ENCODE measurements around the gene SS18L1.

SS18L1 gene

DNA sequence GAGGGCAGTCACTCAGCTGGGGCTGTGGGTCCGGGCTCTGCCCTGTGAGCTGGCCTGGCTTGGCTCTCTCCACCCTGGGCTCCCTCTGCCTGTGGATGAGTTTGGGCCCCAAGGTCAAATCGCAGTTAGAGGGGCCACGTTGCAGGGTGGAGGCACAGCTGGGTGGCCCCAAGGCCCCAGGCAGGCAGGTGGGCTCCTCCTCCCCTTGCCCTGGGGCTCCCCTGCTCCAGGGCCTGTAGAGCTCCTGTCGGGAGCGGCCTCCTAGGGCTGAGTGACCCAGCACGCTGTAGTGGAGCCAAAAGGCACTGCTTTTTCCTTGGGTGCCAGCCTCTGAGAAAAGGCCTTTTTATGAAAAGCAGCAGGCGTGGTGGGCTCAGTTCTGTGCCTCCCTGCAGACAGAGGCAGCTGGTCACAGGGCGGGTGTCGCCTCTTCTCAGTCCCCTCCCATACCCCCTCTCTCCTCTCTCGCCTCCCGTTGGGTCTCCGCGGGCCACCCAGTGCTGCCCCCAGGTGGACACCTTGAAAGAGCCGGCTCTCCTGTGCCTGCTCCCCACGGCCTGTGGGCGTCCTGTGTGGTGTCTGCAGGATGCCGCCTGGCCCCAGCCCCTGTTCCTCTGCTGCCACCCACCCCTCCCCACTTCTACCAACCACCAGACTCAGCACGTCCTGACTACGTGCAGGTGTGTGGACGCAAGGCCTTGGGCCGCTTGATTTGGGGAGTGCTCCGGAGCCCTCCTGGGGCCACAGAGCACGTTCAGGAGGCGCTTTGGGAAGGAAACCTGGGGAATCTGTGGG is 13.2 kb downstream of the SS18L1 start:
- DNase-seq (ENCODE audit: low read depth) = peak; percentile 75

DNA sequence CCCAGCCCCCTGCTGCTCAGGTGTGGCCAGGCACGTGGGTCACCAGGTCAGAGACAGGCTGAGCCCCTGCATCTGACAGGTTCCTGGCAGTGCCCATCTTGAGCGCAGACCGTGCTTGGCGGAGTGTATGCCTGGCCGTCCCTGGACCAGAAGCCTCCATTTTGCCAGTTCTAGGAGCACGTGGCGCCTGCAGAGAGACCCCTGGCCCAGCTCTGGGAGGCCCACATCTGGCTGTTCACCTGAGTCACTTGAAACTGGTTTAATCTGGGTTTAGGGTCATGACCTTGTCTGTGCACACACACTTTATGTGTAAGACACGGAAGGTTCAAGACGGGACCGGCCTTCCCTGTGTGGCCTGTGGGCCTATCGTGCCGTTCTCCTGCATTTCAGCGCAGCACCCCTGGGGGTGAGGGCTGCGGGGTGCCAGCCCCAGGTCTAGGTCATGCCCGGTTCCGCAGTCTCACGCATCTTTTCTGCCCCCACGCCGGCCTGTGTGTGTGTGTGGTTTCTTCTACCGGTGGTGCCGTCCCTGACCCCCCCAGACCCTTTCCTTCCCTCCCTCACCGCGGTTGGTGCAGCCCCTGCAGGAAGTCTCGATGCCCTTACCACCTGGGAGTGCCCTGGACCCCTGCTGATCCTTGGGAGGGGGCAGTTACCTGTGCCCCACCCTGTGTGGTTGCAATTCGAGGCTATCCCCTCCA is 14.0 kb downstream of the SS18L1 start:
- no peak for DNase-seq (ENCODE audit: low read depth)

DNA sequence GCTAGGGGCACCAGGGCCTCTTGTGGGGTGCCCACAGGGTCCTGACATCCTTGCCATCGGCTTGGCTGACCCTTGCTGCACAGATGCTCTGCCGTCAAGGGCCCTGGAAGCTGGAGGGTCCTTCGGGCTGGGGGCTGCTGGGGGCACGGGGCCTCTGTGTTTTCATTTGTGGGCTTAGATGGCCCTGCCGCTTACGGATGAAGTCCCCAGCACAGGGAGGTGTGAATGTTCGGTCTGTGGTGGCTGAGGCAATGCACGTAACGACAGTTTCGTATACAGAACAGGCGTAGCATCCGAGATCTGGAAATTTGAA is 14.5 kb downstream of the SS18L1 start:
- DNase-seq (ENCODE audit: low read depth) = no peak

DNA sequence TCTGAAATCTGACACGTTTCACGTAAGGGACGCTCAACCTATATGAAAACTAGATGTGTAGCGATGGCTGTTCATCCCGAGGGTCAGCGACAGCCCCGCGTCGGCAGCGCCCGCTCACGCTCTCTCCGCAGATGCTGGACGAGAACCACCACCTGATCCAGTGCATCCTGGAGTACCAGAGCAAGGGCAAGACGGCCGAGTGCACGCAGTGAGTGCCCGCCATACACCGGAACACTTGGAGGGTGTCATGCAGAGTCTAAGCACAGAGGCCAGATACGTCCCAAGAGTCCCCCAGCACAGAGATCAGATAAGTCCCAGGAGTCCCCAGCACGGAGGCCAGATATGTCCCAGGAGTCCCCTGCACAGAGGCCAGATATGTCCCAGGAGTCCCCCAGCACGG is 15.0 kb downstream of the SS18L1 start:
- no peak for DNase-seq (ENCODE audit: low read depth)

DNA sequence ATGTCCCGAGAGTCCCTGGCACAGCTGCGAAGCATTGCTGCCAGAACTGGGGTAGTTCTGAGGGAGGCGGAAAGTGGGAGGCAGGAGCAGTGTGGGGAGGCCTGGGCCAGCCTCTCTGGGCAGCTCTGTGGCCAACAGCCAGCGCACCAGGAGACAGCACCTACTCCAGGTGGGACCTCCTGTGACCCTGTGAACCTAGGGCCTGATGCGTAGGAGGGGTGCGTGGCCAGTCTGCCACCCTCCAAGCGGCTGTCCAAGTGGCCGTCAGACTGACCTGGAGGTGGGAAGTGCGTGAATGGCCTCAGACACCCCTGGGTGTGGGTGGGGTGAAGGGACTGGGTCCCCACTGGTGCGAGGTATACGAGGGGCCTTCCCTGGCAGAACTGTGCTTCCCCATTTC is 15.5 kb downstream of the SS18L1 start:
- DNase-seq (ENCODE audit: low read depth) = no peak

DNA sequence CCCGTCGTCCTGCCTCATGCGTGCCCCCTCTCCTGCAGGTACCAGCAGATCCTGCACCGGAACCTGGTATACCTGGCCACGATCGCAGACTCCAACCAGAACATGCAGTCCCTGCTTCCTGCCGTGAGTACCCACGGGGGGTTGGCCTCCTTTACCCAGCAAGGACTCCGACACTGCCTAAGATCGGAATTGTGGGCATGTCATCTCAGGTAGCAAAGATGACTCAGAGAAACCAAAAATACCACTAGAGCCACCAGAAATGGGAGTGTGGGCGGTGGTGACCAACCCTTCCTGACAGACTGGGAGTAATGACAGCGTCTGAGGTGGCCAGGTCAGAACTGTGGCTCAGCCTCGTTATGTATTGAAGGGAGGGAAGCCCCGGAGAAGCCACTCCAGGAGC is 16.3 kb downstream of the SS18L1 start:
- peak; percentile 73 for DNase-seq (ENCODE audit: low read depth)

DNA sequence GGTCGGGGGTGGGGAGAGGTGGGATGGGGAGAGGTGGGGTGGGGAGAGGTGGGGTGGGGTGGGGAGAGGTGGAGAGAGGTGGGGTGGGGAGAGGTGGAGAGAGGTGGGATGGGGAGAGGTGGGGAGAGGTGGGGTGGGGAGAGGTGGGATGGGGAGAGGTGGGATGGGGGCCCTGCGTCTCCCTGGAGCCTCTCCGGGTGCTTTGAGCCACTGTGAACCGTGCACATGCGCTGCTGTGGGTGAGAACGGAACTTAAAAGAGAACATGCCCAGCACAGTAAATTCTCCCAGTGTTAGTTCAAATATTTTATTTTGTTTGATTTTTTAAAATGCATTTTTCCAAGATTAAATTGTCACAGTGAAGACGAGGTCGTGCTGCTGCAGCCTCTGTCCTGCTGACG is 16.7 kb downstream of the SS18L1 start:
- DNase-seq (ENCODE audit: low read depth) = no peak

DNA sequence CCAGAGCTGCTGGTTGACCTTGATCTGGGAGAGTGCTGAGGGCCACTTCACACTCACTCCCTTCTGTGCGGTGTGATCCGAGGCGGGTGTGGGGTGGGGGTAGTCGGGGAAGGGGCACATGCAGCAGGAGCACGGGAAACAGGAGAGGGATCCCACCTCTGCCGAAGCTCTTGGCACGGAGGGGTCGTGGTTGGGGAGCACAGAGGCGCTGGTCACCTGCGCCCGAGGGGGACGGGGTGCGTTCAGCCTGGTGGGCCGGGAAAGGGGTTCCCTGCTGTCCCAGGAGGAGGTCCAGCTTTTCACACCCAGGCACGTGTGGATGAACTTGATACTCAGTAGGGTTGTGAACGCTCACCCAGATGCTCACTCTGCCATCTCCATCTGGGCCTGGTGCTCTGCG is 17.3 kb downstream of the SS18L1 start:
- no peak for DNase-seq (ENCODE audit: low read depth)

DNA sequence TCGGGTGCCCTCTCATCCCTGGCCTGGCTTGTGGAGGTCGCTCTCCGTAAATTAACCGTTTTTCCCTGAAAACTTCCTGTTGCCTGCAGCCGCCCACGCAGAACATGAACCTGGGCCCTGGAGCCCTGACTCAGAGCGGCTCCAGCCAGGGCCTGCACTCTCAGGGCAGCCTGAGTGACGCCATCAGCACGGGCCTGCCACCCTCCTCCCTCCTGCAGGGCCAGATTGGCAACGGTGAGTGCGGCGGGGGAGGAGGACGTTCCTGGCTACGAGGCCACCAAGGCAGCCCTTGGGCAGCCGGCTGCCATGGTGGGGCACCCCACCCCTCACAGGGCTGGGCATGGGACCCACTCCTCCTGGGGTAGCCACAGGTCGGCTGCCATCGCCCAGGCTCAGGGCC is 17.8 kb downstream of the SS18L1 start:
- DNase-seq (ENCODE audit: low read depth) = no peak

DNA sequence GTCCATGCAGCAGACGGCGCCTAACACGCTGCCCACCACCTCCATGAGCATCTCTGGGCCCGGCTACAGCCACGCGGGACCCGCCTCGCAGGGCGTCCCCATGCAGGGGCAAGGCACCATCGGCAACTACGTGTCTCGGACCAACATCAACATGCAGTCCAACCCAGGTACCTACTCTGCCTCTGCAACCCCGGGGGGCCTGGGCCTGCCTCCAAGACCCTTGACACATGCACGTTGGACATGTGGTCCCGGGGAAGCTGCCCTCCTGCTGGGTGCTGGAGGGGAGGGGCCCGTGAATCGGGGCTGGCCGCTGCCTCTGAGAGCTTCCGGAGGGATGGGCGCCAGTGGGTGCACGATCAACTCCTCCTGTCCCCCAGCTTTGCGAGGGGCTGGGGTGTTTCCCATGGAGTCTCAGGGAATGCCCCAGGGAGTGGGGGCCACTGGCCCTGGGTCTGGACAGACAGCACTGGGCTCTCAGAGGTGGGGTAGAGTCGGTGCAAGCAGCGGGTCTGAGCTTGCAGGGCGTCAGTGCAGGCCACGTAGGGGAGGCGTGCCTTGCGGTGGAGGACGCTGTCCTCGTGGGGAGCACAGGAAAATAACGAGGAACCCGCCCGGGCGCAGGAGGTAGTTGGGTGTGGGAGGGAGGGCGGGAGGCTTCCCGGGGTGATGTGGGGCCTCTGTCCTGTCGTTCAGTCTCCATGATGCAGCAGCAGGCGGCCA is 19.4 kb downstream of the SS18L1 start:
- no peak for DNase-seq (ENCODE audit: low read depth)

DNA sequence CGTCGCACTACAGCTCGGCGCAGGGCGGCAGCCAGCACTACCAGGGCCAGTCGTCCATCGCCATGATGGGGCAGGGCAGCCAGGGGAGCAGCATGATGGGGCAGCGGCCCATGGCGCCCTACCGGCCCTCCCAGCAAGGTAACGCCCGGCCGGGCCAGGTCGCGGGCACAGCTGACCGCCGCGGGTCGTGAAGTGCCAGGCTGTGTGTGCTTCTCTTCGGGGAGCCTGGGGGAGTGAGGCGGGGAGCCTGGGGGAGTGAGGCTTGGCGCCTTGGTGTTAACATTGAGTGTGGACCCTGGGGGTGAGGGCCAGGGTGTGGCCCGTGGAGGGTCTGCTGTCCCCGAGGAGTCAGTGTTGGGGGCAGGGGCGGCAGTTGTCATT is 19.9 kb downstream of the SS18L1 start:
- no peak for DNase-seq (ENCODE audit: low read depth)

DNA sequence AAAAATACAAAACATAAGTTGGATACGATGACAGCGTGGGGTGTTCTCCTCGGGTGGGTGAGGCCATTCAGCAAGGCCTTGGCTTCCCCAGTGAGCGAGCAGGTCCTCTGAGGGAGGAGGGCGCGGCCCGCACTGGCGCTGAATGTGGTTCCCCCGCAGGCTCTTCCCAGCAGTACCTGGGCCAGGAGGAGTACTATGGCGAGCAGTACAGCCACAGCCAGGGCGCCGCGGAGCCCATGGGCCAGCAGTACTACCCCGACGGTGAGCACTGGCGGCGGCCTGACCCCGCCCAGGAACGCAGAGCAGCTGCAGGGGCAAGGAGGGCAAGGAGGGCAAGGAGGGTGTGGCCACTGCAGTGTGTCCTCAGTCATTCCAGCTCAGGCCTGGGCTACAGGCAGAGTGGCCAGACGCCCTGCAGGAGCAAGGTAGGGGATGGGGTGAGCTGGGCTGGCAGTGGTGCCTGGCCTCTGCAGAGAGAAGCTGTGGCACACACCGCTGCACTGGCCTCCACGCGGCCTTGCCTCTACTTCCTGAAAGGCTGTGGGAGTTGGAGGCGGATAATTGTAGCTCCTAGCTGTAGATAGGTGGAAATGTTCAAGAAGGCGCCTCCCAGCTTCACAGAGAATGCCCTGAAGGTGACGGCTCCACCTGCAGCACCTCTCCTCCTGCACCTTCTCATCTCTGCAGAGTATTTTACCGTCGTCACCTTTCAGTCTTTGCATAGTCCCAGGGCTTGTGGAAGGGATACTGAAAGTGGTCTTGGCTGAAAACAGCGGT is 20.6 kb downstream of the SS18L1 start:
- DNase-seq (ENCODE audit: low read depth) = no peak

DNA sequence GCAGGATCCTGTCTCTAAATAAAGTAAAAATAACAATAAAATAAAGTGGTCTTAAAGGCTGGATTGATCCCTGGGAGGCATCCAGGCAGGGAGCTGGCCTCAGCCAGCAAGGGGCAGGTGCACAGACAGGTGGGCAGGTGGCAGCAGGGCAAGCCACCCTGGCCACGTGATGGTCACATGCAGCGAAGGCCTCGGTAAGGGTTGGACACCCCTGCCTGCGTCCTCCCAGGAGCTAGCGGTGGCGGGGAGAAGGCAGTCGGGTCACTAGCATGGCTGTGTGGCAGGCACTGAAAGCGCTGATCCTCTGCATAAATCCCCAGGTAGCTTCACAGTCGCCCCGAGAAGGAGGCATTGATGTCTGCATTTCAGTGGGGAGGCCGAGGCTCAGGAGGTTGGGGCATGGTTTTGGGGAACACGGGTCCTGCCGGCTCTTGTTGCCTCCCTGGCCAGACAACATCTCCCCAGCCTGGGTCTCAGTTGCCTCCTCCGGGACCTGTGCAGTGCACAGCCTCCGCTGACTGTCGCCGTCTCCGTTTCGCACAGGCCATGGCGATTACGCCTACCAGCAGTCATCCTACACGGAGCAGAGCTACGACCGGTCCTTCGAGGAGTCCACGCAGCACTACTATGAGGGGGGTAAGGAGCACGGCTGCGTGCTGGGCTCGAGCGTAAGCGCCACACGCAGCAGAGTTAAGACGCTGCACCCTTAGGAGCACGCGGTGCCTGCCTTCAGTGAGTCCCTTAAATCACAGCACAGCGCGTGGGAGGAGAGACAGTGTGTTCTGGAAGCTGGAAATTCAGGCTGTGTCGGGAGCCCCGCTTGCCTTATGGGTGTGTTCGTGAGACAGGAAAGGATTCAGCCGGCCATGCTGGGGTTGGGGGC is 21.6 kb downstream of the SS18L1 start:
- no peak for DNase-seq (ENCODE audit: low read depth)

DNA sequence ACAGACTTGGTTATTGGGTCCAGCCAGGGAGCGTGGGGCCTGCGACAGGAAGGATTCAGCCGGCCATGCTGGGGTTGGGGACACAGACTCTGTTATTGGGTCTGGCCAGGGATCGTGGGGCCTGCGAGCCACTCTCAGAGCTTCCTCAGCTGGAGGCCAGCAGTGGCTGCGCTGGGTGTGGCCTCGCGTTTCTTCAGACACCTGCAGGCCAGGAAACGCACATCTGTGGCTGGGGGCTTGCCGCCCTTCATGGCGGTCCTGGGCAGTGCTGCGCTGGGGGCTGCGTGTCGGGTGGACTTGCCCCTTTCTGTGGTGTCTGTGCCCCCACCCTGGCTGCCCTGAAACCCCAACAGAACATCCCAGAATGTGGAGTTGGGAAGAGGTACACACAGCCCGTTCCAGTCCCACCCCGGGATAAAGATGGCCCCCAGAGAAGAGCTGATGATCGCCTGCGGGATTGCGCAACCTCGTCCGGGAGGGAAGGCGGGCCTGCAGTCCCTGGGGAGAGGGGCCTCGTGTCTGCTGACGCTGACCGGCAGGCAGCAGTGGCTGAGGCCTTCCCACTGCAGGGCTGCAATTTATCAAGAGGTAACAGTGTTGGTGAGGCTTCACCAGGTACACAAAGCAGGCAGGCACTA is 22.3 kb downstream of the SS18L1 start:
- no peak for DNase-seq (ENCODE audit: low read depth)

DNA sequence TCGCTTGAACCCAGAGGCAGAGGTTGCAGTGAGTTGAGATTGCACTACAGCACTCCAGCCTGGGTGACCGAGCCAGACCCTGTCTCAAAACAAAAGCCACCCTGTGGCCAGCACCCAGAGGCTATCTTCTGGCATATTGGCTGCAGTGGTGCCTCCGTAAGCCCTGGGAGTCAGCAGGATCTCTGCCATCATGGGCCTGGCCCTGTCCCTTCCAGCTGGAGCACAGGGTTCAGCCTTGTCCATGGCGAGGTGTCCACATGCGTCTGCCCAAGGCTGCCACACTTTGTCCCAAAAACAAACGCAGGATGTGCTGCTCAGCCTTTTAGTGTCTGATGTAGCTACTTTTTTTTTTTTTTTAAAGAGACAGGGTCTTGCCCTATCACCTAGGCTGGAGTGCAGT is 23.9 kb downstream of the SS18L1 start:
- DNase-seq (ENCODE audit: low read depth) = no peak

DNA sequence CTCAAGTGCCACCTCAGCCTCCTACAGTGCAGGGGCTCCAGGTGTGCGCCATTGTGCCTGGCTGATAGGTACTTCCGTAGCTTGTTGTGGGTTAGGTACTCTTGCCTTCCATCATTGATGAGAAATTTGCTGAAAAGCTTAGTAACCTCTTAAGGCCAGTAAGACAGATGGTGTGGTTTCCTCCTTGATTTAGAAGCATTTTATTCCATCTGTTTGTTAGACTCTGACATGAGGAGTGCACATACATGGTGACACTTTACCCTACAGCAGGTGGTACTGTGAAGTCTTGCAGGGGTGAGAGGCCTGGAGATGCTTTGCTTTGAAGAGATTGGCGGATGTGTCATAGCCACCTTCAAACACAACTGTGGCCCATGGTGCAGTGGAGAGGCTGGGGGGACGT is 24.5 kb downstream of the SS18L1 start:
- no peak for DNase-seq (ENCODE audit: low read depth)

DNA sequence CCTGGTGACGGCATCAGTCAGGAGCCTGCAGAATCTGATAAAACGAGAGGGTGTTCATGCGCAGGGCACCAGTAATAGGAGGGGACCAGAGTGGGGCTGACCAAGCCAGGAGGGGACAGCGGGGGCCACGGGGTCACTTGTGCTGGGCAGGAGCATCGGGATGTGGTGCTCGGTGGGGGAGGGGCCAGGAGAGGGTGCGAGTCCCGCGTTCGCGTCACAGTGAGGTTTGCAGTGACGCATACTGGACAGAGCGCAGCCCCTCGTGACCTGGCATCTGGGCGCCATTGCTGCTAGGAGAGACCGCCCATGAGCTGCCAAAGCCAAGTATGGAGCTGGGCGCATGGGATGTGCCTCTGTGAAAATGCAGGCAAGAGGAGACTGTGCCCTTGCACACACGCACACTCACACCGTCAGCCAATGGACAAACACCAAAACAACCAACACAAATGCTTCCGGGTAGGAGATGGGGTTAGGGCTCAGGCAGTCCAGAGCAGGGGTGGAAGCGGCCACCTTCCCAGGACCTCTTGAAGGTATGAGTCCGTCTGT is 25.4 kb downstream of the SS18L1 start:
- DNase-seq (ENCODE audit: low read depth) = no peak

DNA sequence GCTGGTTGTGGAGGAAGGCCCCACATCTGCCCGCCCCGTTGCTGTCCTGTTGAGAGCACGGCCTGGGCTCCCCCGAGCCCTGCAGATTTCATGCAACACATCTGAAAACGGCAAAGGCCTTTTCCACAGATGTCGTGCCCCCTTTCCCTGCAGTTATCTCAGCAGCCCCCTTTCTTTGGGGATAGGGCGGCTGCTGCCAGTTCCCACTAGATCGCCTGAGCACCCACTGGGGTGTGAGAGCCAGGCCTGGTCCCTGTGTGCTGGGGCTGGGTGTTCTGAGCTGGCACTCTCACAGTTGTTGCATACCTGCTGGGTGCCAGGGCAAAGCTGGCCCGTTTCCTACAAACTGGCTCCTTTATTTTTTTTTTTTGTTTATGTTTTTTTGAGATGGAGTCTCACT is 27.0 kb downstream of the SS18L1 start:
- DNase-seq (ENCODE audit: low read depth) = no peak

DNA sequence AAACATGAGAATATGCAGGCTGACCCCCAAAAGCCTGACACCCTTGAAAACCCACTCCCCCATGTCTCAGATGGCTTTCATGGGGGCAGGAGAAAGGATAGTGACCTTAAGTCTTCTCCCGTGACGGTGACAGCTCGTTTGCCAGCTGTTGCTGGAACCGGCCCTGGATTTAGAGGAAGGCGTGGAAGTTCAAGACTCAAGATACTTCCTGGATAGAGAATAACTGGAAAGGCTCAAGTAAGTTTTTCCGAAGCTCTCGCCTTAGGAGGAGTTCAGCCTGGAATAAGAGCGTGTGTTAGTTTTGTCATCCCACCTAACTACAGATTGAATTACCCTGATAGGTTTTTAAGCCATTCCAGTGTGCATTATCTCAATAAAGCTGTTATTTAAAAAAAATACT is 27.7 kb downstream of the SS18L1 start:
- no peak for DNase-seq (ENCODE audit: low read depth)

DNA sequence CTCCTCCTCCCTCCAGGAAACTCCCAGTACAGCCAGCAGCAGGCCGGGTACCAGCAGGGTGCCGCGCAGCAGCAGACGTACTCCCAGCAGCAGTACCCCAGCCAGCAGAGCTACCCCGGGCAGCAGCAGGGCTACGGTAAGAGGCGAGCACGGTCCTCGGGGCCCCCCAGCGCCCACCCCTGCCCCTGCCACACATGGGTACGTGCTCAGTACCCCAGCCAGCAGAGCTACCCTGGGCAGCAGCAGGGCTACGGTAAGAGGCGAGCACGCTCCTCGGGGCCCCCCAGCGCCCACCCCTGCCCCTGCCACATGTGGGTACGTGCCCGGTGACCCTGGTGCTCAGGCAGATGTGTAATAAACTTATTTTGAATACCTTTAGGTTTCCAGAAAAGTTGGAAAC is 29.1 kb downstream of the SS18L1 start:
- DNase-seq (ENCODE audit: low read depth) = no peak

Data from activated T-cell treated with anti-CD3 and anti-CD28 coated beads for 48 hours (primary cell).